ES-I3 (cell line): ENCODE measurements around the gene CERS4.

Experiments used
- H3K36me3 ChIP-seq: 2 replicates; pipeline ENCODE4 v1.6.1; 2013; ENCODE audit warnings: mild to moderate bottlenecking, low read length, control low read depth, moderate library complexity; ENCODE audit not compliant: insufficient read depth
- H3K4me1 ChIP-seq: 2 replicates; pipeline ENCODE4 v1.6.1; 2013; ENCODE audit warnings: mild to moderate bottlenecking, control low read depth, low read length; ENCODE audit not compliant: insufficient read depth
- H3K9ac ChIP-seq: 2 replicates; pipeline ENCODE4 v1.6.1; 2013; ENCODE audit warnings: low read depth, mild to moderate bottlenecking, low read length, moderate library complexity
- H3K9me3 ChIP-seq: 2 replicates; pipeline ENCODE4 v1.6.1; 2013; ENCODE audit warnings: mild to moderate bottlenecking, low read length, moderate library complexity; ENCODE audit not compliant: control insufficient read depth, insufficient read depth

CERS4 gene

GRCh38 chr19:8306235-8307054, 97.3 kb downstream of the CERS4 start:
- Histone ChIP-seq H3K36me3 (peaks cover under 1% of the 10 kb centered on the region), H3K9me3 (no peaks in the 10 kb centered on the region), H3K9ac (no peak overlapping the region; the same call in 1 of the 2 replicates), H3K4me1 (peaks cover 3% of the 10 kb centered on the region; the same call in 1 of the 2 replicates)

- Histone ChIP-seq H3K36me3 (peaks cover 3% of the 10 kb centered on the region), H3K9me3 (no peaks in the 10 kb centered on the region), H3K9ac (peak overlapping the region; percentile 68), H3K4me1 (peaks cover 3% of the 10 kb centered on the region; the same call in 1 of the 2 replicates)
Measured at GRCh38 chr19:8307400-8307964, 98.3 kb downstream of the CERS4 start.

GRCh38 chr19:8307965-8308866, 99.0 kb downstream of the CERS4 start, which contains the start of gene CD320:
CD320 (minus strand) TSS chr19:8308358; CDS start chr19:8308290, 68 bp downstream.
- Histone ChIP-seq H3K9me3 (no peaks in the 10 kb centered on the region), H3K36me3 (peaks cover 3% of the 10 kb centered on the region), H3K9ac (peak within 1 kb of the TSS; percentile 68), H3K4me1 (peaks cover 3% of the 10 kb centered on the region; the same call in 1 of the 2 replicates)

GRCh38 chr19:8308891-8309291, 99.7 kb downstream of the CERS4 start:
- peaks cover 3% of the 10 kb centered on the region; the same call in 1 of the 2 replicates for H3K4me1 ChIP-seq
- H3K36me3 ChIP-seq: peaks cover 5% of the 10 kb centered on the region
- peak overlapping the region; percentile 68; the same call in 1 of the 2 replicates for H3K9ac ChIP-seq
- H3K9me3 ChIP-seq: no peaks in the 10 kb centered on the region

- peaks cover 3% of the 10 kb centered on the region; the same call in 1 of the 2 replicates for H3K4me1 ChIP-seq
- H3K9me3 ChIP-seq: no peaks in the 10 kb centered on the region
- H3K36me3 ChIP-seq: peaks cover 8% of the 10 kb centered on the region
- no peak overlapping the region for H3K9ac ChIP-seq
Measured at GRCh38 chr19:8310342-8311055, 101.3 kb downstream of the CERS4 start.

GRCh38 chr19:8311461-8312260, 102.5 kb downstream of the CERS4 start:
- H3K9me3 ChIP-seq: no peaks in the 10 kb centered on the region
- peaks cover 8% of the 10 kb centered on the region for H3K36me3 ChIP-seq
- 0 out of 2 replicates have a peak, but pooled peaks cover 3% of the 10 kb centered on the region for H3K4me1 ChIP-seq
- no peak overlapping the region for H3K9ac ChIP-seq
